ENCODE results near the gene CHRNA10.

Gene CHRNA10

GRCh38 chr11:3671334-3672254 is at the start of gene CHRNA10:
CHRNA10 (minus strand) TSS chr11:3671384; CDS start chr11:3671312, 72 bp downstream.
- no peaks in the 10 kb centered on the region for H3K4me1 Mint-ChIP-seq
- ATAC-seq (replicated peaks; ENCODE audit: extremely low read depth, poor library complexity, severe bottlenecking): no peak
- H3K27ac Mint-ChIP-seq (ENCODE audit: low read depth): peak within 1 kb of the TSS; percentile 57
- peaks cover 46% of the 10 kb centered on the region for H3K36me3 Mint-ChIP-seq (ENCODE audit: insufficient read depth)
- H3K4me3 Mint-ChIP-seq: no peak within 1 kb of the TSS
- H3K27me3 Mint-ChIP-seq: no peaks in the 10 kb centered on the region
- H3K9me3 Mint-ChIP-seq: no peaks in the 10 kb centered on the region
- no peak for DNase-seq (ENCODE audit: low spot score in 2 of 2)

DNA sequence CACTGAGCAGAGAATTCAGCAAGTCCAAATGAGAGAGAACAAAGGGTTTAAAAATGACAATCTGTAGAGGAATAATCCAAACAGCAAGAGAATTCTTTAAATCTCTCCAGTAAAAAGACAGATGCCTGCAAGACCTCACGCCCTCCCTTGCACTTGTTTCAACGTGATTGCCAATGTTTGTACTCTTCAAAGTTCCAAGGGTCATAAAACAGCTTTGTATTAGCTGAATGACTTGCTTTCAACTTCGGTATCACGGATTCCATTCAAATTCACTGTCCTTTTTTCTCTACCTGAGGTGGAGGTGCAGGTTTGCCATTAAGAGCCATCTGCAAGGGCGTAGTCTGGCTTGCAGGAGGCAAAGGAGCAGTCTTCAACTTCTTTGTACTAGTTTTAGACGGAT is 41.1 kb upstream of the CHRNA10 start:
- Mint-ChIP-seq H3K4me1 (peaks cover 7% of the 10 kb centered on the region), H3K27me3 (no peaks in the 10 kb centered on the region), H3K4me3 (no peak overlapping the region), H3K9me3 (no peaks in the 10 kb centered on the region), H3K36me3 (ENCODE audit: insufficient read depth) (peaks cover 55% of the 10 kb centered on the region), H3K27ac (ENCODE audit: low read depth) (no peak overlapping the region)
- ATAC-seq (replicated peaks; ENCODE audit: extremely low read depth, poor library complexity, severe bottlenecking): no peak
- no peak for DNase-seq (ENCODE audit: low spot score in 2 of 2)

- Mint-ChIP-seq H3K4me3 (no peak overlapping the region), H3K9me3 (no peaks in the 10 kb centered on the region), H3K4me1 (peaks cover 7% of the 10 kb centered on the region), H3K27me3 (no peaks in the 10 kb centered on the region), H3K36me3 (ENCODE audit: insufficient read depth) (peaks cover 49% of the 10 kb centered on the region), H3K27ac (ENCODE audit: low read depth) (no peak overlapping the region)
- DNase-seq (ENCODE audit: low spot score in 2 of 2): no peak
- no peak for ATAC-seq (replicated peaks; ENCODE audit: extremely low read depth, poor library complexity, severe bottlenecking)
Observed at GRCh38 chr11:3710485-3711259, 39.5 kb upstream of the CHRNA10 start.

- ATAC-seq (replicated peaks; ENCODE audit: extremely low read depth, poor library complexity, severe bottlenecking) (no peak), DNase-seq (ENCODE audit: low spot score in 2 of 2) (no peak)
- Mint-ChIP-seq H3K27me3 (no peaks in the 10 kb centered on the region), H3K4me1 (peaks cover 7% of the 10 kb centered on the region), H3K36me3 (ENCODE audit: insufficient read depth) (peaks cover 51% of the 10 kb centered on the region), H3K4me3 (no peak overlapping the region), H3K9me3 (no peaks in the 10 kb centered on the region), H3K27ac (ENCODE audit: low read depth) (no peak overlapping the region)
Observed at GRCh38 chr11:3709977-3710376, 38.8 kb upstream of the CHRNA10 start.

DNA sequence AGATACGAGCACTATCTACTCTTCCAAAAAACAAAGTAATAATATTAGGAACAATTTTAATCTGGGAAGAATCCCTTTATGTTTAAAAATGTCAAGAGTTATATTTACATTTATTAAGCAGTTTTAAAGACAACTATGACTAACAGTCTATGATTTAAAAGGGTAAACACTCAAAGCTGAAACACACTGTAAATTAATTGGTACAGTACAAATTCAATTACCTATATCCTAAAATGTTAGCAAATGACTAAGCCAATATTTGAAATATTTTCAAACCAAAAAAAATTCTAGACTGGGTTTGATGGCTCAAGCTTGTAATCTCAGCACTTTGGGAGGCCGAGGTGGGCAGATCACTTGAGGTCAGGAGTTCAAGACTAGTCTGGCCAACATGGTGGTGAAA is 36.0 kb upstream of the CHRNA10 start:
- H3K36me3 Mint-ChIP-seq (ENCODE audit: insufficient read depth): peaks cover 50% of the 10 kb centered on the region
- DNase-seq (ENCODE audit: low spot score in 2 of 2) (no peak), ATAC-seq (replicated peaks; ENCODE audit: extremely low read depth, poor library complexity, severe bottlenecking) (no peak)
- no peaks in the 10 kb centered on the region for H3K9me3 Mint-ChIP-seq
- no peak overlapping the region for H3K4me3 Mint-ChIP-seq
- H3K27me3 Mint-ChIP-seq: no peaks in the 10 kb centered on the region
- no peak overlapping the region for H3K27ac Mint-ChIP-seq (ENCODE audit: low read depth)
- H3K4me1 Mint-ChIP-seq: peaks cover 5% of the 10 kb centered on the region

GRCh38 chr11:3703383-3703782 is 32.2 kb upstream of the CHRNA10 start:
- ATAC-seq (replicated peaks; ENCODE audit: extremely low read depth, poor library complexity, severe bottlenecking) (no peak), DNase-seq (ENCODE audit: low spot score in 2 of 2) (no peak)
- H3K27ac Mint-ChIP-seq (ENCODE audit: low read depth): no peak overlapping the region
- no peak overlapping the region for H3K4me3 Mint-ChIP-seq
- no peaks in the 10 kb centered on the region for H3K9me3 Mint-ChIP-seq
- no peaks in the 10 kb centered on the region for H3K27me3 Mint-ChIP-seq
- peaks cover 8% of the 10 kb centered on the region for H3K4me1 Mint-ChIP-seq
- H3K36me3 Mint-ChIP-seq (ENCODE audit: insufficient read depth): peaks cover 71% of the 10 kb centered on the region

DNA sequence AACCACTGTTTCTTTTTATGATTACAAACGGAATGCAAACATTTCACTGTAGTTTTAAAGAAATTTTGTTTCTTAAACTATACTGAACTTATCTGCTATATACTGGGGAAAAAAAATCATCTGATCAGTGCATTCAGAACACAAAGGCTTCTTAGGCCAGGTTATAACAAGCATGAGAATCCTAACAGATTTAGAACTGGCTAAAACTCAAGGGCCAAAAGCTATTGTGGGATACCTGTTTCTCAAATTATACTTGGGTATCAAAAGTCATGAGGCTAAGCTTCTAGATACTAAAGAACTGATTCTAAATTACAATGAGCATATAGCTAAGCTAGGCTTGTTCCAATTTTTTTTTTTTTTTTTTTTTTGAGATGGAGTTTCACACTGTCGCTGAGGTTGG is 29.7 kb upstream of the CHRNA10 start:
- Mint-ChIP-seq H3K9me3 (no peaks in the 10 kb centered on the region), H3K4me1 (peaks cover 8% of the 10 kb centered on the region), H3K4me3 (no peak overlapping the region), H3K27me3 (no peaks in the 10 kb centered on the region), H3K27ac (ENCODE audit: low read depth) (peak overlapping the region; percentile 19), H3K36me3 (ENCODE audit: insufficient read depth) (peaks cover 75% of the 10 kb centered on the region)
- ATAC-seq (replicated peaks; ENCODE audit: extremely low read depth, poor library complexity, severe bottlenecking) (no peak), DNase-seq (ENCODE audit: low spot score in 2 of 2) (no peak)

GRCh38 chr11:3700410-3700809 is 29.2 kb upstream of the CHRNA10 start:
- DNase-seq (ENCODE audit: low spot score in 2 of 2): no peak
- peaks cover 8% of the 10 kb centered on the region for H3K4me1 Mint-ChIP-seq

DNA sequence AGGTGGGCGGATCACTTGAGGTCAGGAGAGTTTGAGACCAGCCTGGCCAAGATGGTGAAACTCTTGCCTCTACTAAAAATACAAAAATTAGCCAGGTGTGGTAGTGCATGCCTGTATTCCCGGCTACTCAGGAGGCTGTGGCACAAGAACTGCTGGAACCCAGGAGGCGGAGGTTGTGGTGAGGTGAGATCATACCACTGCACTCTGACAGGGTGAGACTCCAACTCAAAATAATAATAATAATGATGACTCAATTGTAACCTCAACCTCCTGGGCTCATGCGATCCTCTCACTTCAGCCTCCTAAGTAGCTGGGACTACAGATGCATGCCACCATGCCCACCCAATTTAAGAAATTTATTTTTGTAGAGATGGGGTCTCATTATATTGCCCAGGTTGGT is 15.6 kb upstream of the CHRNA10 start:
- Mint-ChIP-seq H3K27ac (ENCODE audit: low read depth) (no peak overlapping the region), H3K9me3 (no peaks in the 10 kb centered on the region), H3K27me3 (no peaks in the 10 kb centered on the region), H3K4me3 (no peak overlapping the region), H3K36me3 (ENCODE audit: insufficient read depth) (peaks cover 77% of the 10 kb centered on the region), H3K4me1 (no peaks in the 10 kb centered on the region)
- ATAC-seq (replicated peaks; ENCODE audit: extremely low read depth, poor library complexity, severe bottlenecking) (no peak), DNase-seq (ENCODE audit: low spot score in 2 of 2) (no peak)

More at GRCh38 chr11:3700410-3700809, 29.2 kb upstream of the CHRNA10 start:
- H3K36me3 Mint-ChIP-seq (ENCODE audit: insufficient read depth): peaks cover 77% of the 10 kb centered on the region
- H3K27ac Mint-ChIP-seq (ENCODE audit: low read depth): peak overlapping the region; percentile 19
- H3K9me3 Mint-ChIP-seq: no peaks in the 10 kb centered on the region
- no peak for ATAC-seq (replicated peaks; ENCODE audit: extremely low read depth, poor library complexity, severe bottlenecking)
- H3K4me3 Mint-ChIP-seq: no peak overlapping the region
- H3K27me3 Mint-ChIP-seq: no peaks in the 10 kb centered on the region

GRCh38 chr11:3685923-3686322 is 14.7 kb upstream of the CHRNA10 start:
- no peaks in the 10 kb centered on the region for H3K27me3 Mint-ChIP-seq
- no peaks in the 10 kb centered on the region for H3K9me3 Mint-ChIP-seq
- no peak for ATAC-seq (replicated peaks; ENCODE audit: extremely low read depth, poor library complexity, severe bottlenecking)
- H3K27ac Mint-ChIP-seq (ENCODE audit: low read depth): no peak overlapping the region
- peaks cover 78% of the 10 kb centered on the region for H3K36me3 Mint-ChIP-seq (ENCODE audit: insufficient read depth)
- H3K4me3 Mint-ChIP-seq: no peak overlapping the region
- DNase-seq (ENCODE audit: low spot score in 2 of 2): no peak
- no peaks in the 10 kb centered on the region for H3K4me1 Mint-ChIP-seq

DNA sequence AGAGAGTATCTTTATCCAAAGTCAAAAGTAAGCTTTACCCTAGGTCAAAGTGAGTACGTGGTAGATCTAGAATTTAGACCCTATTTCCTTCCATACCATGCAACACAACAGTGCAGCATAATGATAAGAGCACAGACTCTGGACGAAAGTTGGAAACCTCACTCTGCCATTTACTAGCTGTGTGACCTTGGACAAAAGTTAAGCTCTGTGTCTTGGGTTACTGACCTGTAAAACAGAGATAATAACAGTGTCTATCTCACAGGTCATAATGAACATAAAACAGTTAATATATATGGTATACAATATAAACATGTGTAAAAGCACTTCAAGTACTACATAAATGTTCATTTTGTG is 13.6 kb upstream of the CHRNA10 start:
- no peak for ATAC-seq (replicated peaks; ENCODE audit: extremely low read depth, poor library complexity, severe bottlenecking)
- no peaks in the 10 kb centered on the region for H3K4me1 Mint-ChIP-seq

GRCh38 chr11:3684129-3684818 is 13.1 kb upstream of the CHRNA10 start:
- no peaks in the 10 kb centered on the region for H3K27me3 Mint-ChIP-seq
- H3K36me3 Mint-ChIP-seq (ENCODE audit: insufficient read depth): peaks cover 84% of the 10 kb centered on the region
- H3K27ac Mint-ChIP-seq (ENCODE audit: low read depth): no peak overlapping the region
- DNase-seq (ENCODE audit: low spot score in 2 of 2) (no peak), ATAC-seq (replicated peaks; ENCODE audit: extremely low read depth, poor library complexity, severe bottlenecking) (no peak)
- peaks cover 1% of the 10 kb centered on the region for H3K4me1 Mint-ChIP-seq
- H3K4me3 Mint-ChIP-seq: no peak overlapping the region
- no peaks in the 10 kb centered on the region for H3K9me3 Mint-ChIP-seq

More for the DNA sequence above, 13.6 kb upstream of the CHRNA10 start:
- Mint-ChIP-seq H3K36me3 (ENCODE audit: insufficient read depth) (peaks cover 82% of the 10 kb centered on the region), H3K9me3 (no peaks in the 10 kb centered on the region), H3K27ac (ENCODE audit: low read depth) (no peak overlapping the region), H3K27me3 (no peaks in the 10 kb centered on the region), H3K4me3 (no peak overlapping the region)
- no peak for DNase-seq (ENCODE audit: low spot score in 2 of 2)
